Large intestine (tissue), 3 donors: ENCODE measurements around the gene LYRM2. TPM values are rescaled to one million over a fixed set of nuclear protein-coding genes. Genes with fewer than 3 reads are reported as not detected.
A peak's percentile ranks its signal among the peaks of the same experiment; 100 is the strongest.
"Not testable (repeated sequence)": the region's sequence is repeated elsewhere in the genome, so short reads cannot be mapped to it uniquely, and the experiment has no call there.

Experiments used
- DNase-seq, 2 donors: peaks; one replicate each; pipeline versions ENCODE4 v3.0.0 to v3.0.0-alpha.2; 2013
- H3K27ac ChIP-seq: one replicate; pipeline ENCODE4 v1.5.1; 2013; ENCODE audit warnings: low read length
- H3K27me3 ChIP-seq: 2 replicates; pipeline ENCODE4 v1.6.1; 2013; ENCODE audit warnings: low read length; ENCODE audit not compliant: control insufficient read depth, insufficient read depth
- H3K36me3 ChIP-seq: 2 replicates; pipeline ENCODE4 v1.6.1; 2013; ENCODE audit warnings: low read length; ENCODE audit not compliant: control insufficient read depth, insufficient read depth
- H3K4me1 ChIP-seq: one replicate; pipeline ENCODE4 v1.6.1; 2013; ENCODE audit warnings: low read length; ENCODE audit not compliant: control insufficient read depth, insufficient read depth
- H3K4me3 ChIP-seq: one replicate; pipeline ENCODE4 v1.5.1; 2013; ENCODE audit warnings: low read length
- H3K9me3 ChIP-seq: one replicate; pipeline ENCODE4 v1.6.1; 2013; ENCODE audit warnings: mild to moderate bottlenecking, low read depth, low read length, moderate library complexity; ENCODE audit not compliant: control insufficient read depth
- WGBS: methylation state at CpG from one replicate; pipeline ENCODE4 v1.1.5; 2013; ENCODE audit warnings: low lambda C conversion rate; ENCODE audit not compliant: insufficient coverage; 5-methylcytosine and 5-hydroxymethylcytosine counted together
- polyA plus RNA-seq: library from polyadenylated mRNA; unstranded; fragments of 120-200 nt; gene quantifications from one replicate; pipeline ENCODE4 v1.2.1, GENCODE V29; 2013

Gene LYRM2
- polyA plus RNA-seq, 1 donor = 39.3 TPM

DNA sequence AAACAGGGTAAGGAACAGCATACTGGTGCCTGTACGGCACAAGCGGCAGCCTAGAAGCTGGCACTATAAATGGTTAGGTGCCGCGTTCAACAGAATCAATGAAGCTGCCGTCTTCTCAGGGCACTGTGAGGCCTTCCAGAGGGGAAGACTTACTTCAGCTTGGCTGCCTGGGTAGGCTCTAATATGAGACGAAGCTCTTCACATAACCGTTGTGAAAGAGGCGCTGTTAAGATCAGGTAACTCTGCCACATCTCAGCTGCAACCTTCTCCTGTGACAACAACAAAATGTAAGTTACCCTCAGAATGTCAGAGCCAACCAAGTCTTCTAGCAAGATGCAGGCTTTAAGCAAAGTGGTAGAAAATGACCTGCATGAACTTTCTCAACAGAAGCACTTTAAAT is 12.0 kb upstream of the LYRM2 start:
- WGBS = no CpG with 5 or more reads among the region's 8 CpGs
- Histone ChIP-seq H3K27me3 (no peaks in the 10 kb centered on the region), H3K36me3 (peaks cover 70% of the 10 kb centered on the region), H3K9me3 (no peaks in the 10 kb centered on the region), H3K4me3 (no peak overlapping the region), H3K27ac (no peak overlapping the region), H3K4me1 (no peaks in the 10 kb centered on the region)
- DNase-seq = no peak

DNA sequence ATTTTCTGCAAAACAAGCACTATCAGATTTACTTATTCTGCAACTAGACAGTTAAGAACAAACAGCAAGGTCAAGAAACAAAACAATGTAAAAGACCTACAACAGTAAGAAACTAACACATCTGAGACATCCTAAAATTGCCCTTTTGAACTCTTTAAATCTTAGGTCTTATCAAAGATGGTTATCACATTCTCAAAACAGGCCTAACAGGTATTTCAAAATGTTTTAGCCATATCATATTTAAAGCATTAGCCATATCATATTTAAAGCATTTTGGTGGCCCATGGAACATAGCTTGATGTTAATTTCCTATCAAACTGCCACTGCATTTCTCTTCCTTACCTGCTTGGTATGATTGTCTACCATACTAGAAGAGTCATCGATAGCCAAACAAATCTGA is 11.1 kb upstream of the LYRM2 start:
- no peak overlapping the region for H3K4me3 ChIP-seq
- no peaks in the 10 kb centered on the region for H3K9me3 ChIP-seq
- H3K27ac ChIP-seq = no peak overlapping the region
- H3K4me1 ChIP-seq = no peaks in the 10 kb centered on the region
- H3K36me3 ChIP-seq = peaks cover 65% of the 10 kb centered on the region
- no peak for DNase-seq
- WGBS = no CpG with 5 or more reads among the region's 1 CpG
- no peaks in the 10 kb centered on the region for H3K27me3 ChIP-seq

DNA sequence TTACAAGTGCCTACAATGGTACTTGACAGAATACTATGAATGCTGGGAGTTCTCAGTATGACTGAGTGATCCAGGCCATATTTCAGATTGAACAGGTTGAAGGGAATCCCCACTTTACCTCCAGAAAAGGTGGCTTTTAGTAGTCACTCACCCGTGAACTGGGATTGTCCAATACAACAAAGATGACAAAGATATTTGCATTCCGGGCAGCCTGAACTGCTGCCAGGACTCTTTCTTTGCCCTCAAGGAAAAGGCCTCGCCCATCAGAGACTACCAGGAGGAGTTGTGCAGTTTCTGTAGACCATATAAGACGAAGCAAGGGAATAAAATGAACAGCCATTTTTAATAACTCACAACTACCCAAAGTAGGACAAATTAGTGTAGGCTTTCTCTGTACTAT is 6.3 kb upstream of the LYRM2 start:
- H3K4me3 ChIP-seq = no peak overlapping the region
- no peaks in the 10 kb centered on the region for H3K4me1 ChIP-seq
- peaks cover 56% of the 10 kb centered on the region for H3K36me3 ChIP-seq
- WGBS = no CpG with 5 or more reads among the region's 4 CpGs
- no peaks in the 10 kb centered on the region for H3K27me3 ChIP-seq
- H3K27ac ChIP-seq = no peak overlapping the region
- no peak for DNase-seq
- no peaks in the 10 kb centered on the region for H3K9me3 ChIP-seq

DNA sequence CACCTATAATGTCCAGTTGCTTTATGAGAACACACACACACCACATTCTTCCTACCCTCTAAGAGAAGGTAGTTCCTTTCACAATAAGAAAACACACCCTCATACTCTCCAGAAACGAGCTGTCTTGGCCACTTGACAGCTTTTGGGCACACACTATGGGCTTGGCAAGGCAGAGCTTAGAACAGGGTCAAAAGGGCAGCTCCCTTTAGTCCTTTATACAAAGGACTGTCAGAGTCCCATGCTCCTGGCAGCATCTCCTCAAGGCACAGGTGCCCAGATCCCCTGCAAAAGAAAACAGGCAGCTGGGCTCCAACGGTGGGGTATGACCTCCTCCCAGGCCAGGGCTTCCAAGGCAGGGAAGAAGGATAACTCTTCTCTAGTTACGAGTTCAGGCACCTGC is 4.9 kb upstream of the LYRM2 start:
- Histone ChIP-seq H3K27ac (no peak overlapping the region), H3K4me3 (no peak overlapping the region), H3K9me3 (no peaks in the 10 kb centered on the region), H3K27me3 (no peaks in the 10 kb centered on the region), H3K4me1 (peaks cover 5% of the 10 kb centered on the region), H3K36me3 (peaks cover 53% of the 10 kb centered on the region)
- no peak for DNase-seq
- no CpG with 5 or more reads among the region's 3 CpGs for whole genome bisulfite sequencing

DNA sequence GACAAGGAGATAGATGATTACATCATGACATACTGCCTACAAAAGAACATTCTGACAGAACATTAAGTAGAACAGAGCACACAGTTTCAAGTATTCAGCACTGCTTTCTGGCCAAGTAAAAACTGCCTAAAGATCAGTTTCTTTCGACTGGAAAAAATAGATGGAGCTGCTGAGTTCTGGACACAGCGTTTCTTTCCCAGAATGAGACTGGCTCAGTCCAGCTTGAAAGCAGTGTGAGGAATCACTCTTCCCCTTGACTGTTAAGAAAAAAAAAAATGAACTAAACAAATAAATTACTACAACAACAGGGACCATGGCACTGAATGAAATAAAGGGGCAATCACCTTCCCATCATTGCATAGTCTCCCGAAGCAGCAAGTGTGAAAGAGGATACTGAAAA is 4.4 kb upstream of the LYRM2 start:
- H3K27ac ChIP-seq = no peak overlapping the region
- 80% methylated on average over 1 of the region's 3 CpGs for WGBS
- no peak overlapping the region for H3K4me3 ChIP-seq
- no peaks in the 10 kb centered on the region for H3K9me3 ChIP-seq
- DNase-seq = no peak
- no peaks in the 10 kb centered on the region for H3K27me3 ChIP-seq
- H3K4me1 ChIP-seq = peaks cover 5% of the 10 kb centered on the region
- H3K36me3 ChIP-seq = peaks cover 51% of the 10 kb centered on the region

DNA sequence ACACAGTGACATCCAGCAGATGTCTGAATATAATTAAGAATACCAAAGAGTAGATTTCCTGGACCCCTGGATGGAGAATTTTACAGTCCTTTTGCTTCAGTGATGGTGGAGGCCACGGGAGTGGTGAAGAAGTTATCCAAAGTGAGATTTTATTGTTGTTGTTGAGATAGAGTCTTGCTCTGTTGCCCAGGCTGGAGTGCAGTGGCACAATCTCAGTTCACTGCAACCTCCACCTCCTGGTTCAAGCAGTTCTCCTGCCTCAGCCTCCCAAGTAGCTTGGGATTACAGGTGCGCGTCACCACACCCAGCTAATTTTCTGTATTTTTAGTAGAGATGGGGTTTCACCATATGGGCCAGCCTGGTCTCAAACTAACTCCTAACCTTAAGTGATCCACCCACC is 3.0 kb upstream of the LYRM2 start:
- whole genome bisulfite sequencing = no CpG with 5 or more reads among the region's 3 CpGs
- not testable (repeated sequence) for H3K27ac ChIP-seq

DNA sequence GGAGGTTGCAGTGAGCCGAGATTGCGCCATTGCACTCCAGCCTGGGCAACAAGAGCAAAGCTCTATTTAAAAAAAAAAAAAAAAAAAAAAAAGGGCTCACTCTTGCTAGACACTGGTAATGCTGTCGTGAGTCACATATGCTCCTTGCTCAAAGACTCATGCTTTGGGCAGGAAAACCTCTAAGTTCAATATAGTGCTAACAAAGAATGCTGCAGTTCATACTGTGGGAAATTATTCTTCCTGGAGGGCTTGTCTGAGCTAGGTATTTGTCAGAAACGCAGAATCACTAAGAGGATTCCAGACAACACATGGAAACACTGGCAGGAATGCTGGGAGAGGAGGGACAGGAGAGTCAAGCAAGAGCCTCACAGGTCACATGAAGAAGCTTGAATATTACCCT is 2.3 kb upstream of the LYRM2 start:
- no CpG with 5 or more reads among the region's 4 CpGs for WGBS
- Histone ChIP-seq H3K36me3 (peaks cover 35% of the 10 kb centered on the region), H3K4me3 (no peak overlapping the region), H3K27me3 (no peaks in the 10 kb centered on the region), H3K9me3 (no peaks in the 10 kb centered on the region), H3K27ac (no peak overlapping the region), H3K4me1 (peaks cover 7% of the 10 kb centered on the region)
- no peak for DNase-seq

More for the DNA sequence above, 3.0 kb upstream of the LYRM2 start:
- H3K4me1 ChIP-seq, DNase-seq, H3K4me3 ChIP-seq, H3K27me3 ChIP-seq, H3K9me3 ChIP-seq: not testable (repeated sequence)
- peaks cover 37% of the 10 kb centered on the region for H3K36me3 ChIP-seq

DNA sequence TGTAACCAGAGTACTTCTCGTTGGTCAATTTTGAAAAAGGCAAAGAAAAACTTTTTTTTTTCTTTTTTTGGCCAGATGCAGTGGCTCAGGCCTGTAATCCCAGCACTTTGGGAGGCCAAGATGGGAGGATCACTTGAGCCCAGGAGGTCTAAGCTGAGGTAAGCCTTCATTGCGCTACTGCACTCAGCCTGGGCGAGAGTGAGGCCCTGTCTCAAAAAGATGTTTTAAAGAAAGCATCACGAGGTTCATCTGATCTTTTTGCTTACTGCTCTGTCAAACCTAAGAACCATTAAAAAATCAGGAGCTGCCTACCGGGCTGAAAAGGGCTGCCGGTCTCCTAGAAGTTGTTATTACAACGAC is 607 bp downstream of the LYRM2 start:
- Histone ChIP-seq H3K36me3 (peaks cover 21% of the 10 kb centered on the region), H3K4me3 (peak overlapping the region; percentile 92), H3K27ac (peak overlapping the region; percentile 94), H3K27me3 (no peaks in the 10 kb centered on the region), H3K9me3 (no peaks in the 10 kb centered on the region), H3K4me1 (peaks cover 7% of the 10 kb centered on the region)
- DNase-seq = no peak
- WGBS = no CpG with 5 or more reads among the region's 7 CpGs

DNA sequence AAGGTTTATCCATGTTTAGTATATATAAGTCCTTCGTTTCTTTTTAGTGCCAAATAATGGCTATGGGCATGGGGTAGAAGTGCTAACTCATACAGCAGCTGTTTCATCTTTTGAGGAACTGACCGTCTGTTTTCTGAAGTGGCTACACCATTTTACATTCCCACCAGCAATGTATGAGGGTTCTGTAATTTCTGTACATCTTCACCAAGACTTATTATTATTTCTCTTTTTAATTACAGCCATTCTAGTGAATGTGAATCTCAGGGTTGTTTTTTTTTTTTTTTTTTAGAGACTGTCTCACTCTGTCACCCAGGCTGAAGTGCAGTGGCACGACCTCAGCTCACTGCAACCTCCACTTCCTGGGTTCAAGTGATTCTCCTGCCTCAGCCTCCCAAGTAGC is 2.1 kb downstream of the LYRM2 start:
- not testable (repeated sequence) for DNase-seq, H3K27me3 ChIP-seq, H3K4me1 ChIP-seq, H3K4me3 ChIP-seq, H3K9me3 ChIP-seq, H3K27ac ChIP-seq
- H3K36me3 ChIP-seq = peaks cover 12% of the 10 kb centered on the region
- 100% methylated on average over 1 of the region's 3 CpGs for WGBS

DNA sequence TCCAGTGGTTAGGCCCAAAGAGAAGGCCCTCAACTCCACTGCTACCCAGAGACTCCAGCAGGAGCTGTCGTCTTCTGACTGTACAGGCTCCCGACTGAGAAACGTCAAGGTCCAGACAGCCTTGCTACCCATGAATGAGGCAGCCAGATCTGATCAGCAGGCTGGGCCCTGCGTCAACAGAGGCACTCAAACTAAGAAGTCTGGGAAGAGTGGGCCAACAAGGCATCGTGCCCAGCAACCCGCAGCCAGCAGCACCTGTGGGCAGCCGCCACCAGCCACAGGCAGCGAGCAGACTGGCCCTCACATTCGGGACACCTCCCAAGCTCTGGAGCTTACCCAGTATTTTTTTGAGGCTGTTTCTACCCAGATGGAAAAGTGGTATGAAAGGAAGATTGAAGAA is 8.1 kb downstream of the LYRM2 start:
- no peak for DNase-seq
- H3K9me3 ChIP-seq = no peaks in the 10 kb centered on the region
- H3K27me3 ChIP-seq = no peaks in the 10 kb centered on the region
- no CpG with 5 or more reads among the region's 9 CpGs for WGBS
- no peaks in the 10 kb centered on the region for H3K4me1 ChIP-seq
- H3K27ac ChIP-seq = no peak overlapping the region
- H3K4me3 ChIP-seq = no peak overlapping the region
- H3K36me3 ChIP-seq = peaks cover 5% of the 10 kb centered on the region

DNA sequence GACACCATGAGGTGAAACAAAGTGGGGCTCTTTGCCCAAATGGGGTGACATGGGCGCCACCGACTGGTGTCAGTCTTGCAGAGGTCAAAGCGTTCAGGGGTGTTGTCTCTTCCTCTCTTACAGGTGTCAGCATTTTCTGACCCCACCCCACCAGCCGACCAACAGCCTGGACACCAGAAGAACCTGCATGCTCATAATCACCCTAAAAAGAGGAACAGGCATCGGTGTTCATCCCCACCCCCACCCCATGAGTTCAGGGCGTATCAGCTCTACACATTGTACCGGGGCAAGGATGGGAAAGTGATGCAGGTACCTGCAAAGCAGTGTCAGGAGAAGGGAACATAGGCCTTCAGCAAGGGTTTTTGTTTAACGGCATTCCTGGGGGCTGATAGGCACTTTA is 14.8 kb downstream of the LYRM2 start:
- no peak for DNase-seq
- Histone ChIP-seq H3K4me3 (no peak overlapping the region), H3K27ac (no peak overlapping the region), H3K4me1 (no peaks in the 10 kb centered on the region), H3K9me3 (no peaks in the 10 kb centered on the region), H3K36me3 (no peaks in the 10 kb centered on the region), H3K27me3 (no peaks in the 10 kb centered on the region)
- no CpG with 5 or more reads among the region's 8 CpGs for WGBS
